GM19395 (cell line): ENCODE results near the gene CHRM2.

ENCODE experiments used
- ATAC-seq: cut with Tn5 transposase; IDR thresholded peaks from one replicate; pipeline ENCODE4 v1.9.1; 2021; ENCODE audit warnings: mild to moderate bottlenecking, moderate library complexity; ENCODE audit not compliant: unreplicated experiment

Gene CHRM2

DNA sequence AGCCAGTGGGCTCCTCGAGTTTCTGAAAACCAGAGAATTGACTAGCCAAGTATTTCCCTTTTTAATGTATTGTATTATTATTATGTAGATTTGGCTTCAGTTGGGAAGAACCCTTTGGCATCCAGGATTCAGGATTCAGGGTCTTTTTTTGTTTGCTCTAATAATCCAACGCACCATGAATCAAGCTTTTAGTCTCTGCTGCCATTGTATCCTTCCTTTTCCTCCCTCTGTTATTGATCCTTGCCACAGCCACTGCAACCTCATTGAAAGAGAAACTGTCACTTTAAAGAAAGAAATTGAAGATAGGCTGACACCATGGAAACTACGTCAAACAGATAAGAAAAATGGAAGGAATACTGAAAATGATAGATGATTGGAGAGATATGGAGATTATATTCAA lies 150.0 kb downstream of the CHRM2 start:
- no peak for ATAC-seq

DNA sequence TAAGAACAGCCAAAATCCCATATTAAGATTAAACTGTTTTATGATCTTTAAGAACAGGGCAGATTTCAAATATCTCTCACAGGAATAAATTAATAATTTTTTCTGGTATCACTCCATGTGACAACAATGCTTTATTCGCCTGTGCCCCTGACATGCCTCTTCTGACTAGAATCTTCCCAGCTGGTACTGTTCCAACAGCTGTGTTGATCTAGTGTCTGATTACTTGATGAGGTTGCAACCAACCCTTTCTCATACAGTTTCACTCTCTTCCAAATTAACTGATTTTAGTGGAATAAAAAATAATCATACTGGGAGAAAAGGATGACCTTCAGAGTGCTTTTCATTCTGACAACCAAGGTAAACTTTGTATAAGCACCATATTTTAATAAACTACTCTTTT lies 151.9 kb downstream of the CHRM2 start:
- ATAC-seq: no peak

- no peak for ATAC-seq
Measured at GRCh38 chr7:137025469-137026175, 157.2 kb downstream of the CHRM2 start.

- no peak for ATAC-seq
Measured at GRCh38 chr7:137026176-137026500, 157.7 kb downstream of the CHRM2 start.

DNA sequence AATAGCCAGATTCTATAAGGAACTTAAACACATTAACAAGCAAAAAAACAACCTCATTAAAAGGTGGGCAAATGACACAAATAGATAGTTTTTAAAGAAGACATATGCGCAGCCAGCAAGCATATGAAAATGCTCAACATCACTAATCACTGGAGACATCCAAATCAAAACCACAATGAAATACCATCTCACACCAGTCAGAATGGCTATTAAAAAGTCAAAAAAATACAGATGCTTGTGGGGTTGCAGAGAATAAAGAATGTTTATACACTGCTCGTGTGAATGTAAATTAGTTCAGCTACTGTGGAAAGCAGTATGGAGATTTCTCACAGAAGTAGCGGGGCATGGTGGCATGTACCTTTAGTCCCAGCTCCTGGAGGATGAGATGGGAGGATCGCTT lies 164.0 kb downstream of the CHRM2 start:
- no peak for ATAC-seq

GRCh38 chr7:137036768-137037167 lies 168.3 kb downstream of the CHRM2 start:
- ATAC-seq: no peak

DNA sequence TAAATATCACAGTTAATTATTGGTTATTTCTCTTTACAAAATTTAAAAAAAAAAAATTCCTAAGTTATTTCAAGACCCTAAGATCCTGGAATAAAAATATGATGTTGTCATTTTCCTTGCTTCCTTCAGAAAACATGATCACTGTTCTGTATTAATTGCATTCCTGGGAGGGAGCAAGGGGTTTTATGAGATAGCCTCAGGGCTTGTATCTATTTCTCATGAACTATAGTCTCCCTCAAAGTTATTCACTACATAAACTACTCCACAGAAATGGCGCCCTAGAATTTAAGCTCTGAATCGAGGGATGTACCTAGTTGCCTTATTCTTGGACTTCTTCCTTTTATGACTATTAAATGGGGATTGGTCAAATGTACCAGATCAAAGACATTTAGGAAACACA lies 170.3 kb downstream of the CHRM2 start:
- ATAC-seq: no peak

GRCh38 chr7:137040745-137041144 lies 172.3 kb downstream of the CHRM2 start:
- ATAC-seq: no peak

DNA sequence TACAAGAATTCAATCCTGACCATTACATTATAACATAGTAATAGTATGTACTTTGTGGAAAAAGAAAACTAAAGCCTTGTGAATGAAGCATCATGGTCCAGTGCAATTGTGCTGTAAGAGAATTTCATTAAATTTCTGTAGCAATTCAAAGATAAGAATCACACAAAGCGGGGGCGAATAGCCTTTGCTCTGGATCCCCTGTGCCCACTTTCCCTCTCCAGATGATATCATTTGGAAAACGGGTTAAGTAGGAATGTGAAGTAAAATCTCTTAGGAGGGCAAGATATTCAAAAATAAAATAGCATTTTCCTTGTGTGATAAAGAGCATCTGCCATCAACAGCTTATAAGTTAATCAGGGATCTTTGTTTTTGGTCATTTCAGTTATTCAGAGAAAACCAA lies 177.1 kb downstream of the CHRM2 start:
- no peak for ATAC-seq

GRCh38 chr7:137069249-137069963 lies 201.0 kb downstream of the CHRM2 start:
- no peak for ATAC-seq
